Esophagus muscularis mucosa (tissue), 3 donors: ENCODE measurements around the gene SNRPD2.

Experiments used
- CTCF ChIP-seq, 3 experiments: fragments of 200-600 bp in 2 of 3; fragments of 450-650 bp in 1 of 3; sonication (generic) in 2 of 3; IDR thresholded peaks; one replicate each; pipeline ENCODE4 v1.5.1; 2017 to 2019; ENCODE audit warnings: antibody characterized with exemption in 3 of 3, mild to moderate bottlenecking in 2 of 3, moderate library complexity in 1 of 3
- POLR2A ChIP-seq: fragments of 450-650 bp; IDR thresholded peaks from one replicate; pipeline ENCODE4 v1.6.1; 2017; ENCODE audit warnings: antibody characterized with exemption, moderate library complexity, mild to moderate bottlenecking, low read depth
- POLR2AphosphoS5 ChIP-seq, 2 donors: sonication (generic); formaldehyde crosslinking; IDR thresholded peaks; one replicate each; pipeline ENCODE4 v1.6.1; 2017; ENCODE audit warnings: antibody characterized with exemption in 2 of 2

- TF ChIP-seq POLR2A (no peak), CTCF (IDR thresholded peaks at IDR 0.05) (no peak), POLR2AphosphoS5 (IDR thresholded peaks at IDR 0.05) (no peak)
These were observed 45.4 kb downstream of the SNRPD2 start for GRCh38 chr19:45646345-45646698.
